Left lung (tissue), 10 donors: ENCODE measurements around the gene OLIG1. TPM values are rescaled to one million over a fixed set of nuclear protein-coding genes. Genes with fewer than 3 reads are reported as not detected.

ENCODE experiments used
- ATAC-seq: fragments of 200-7000 bp; cut with Tn5 transposase; one replicate; pipeline ENCODE4 v1.9.1; 2020; ENCODE audit warnings: moderate library complexity
- DNase-seq, 4 donors: peaks; one replicate each; pipeline ENCODE4 v3.0.0-alpha.2; 2013 to 2020
- H3K27ac ChIP-seq, 2 donors: fragments of 200-600 bp; sonication (generic) in 1 of 2; one replicate each; pipeline versions ENCODE4 v1.5.0 to v1.8.0; 2020 to 2021
- H3K27me3 ChIP-seq, 2 donors: fragments of 200-600 bp; sonication (generic) in 1 of 2; one replicate each; pipeline versions ENCODE4 v1.5.0 to v1.8.0; 2020 to 2021
- H3K36me3 ChIP-seq, 2 donors: fragments of 200-600 bp; sonication (generic) in 1 of 2; one replicate each; pipeline versions ENCODE4 v1.5.0 to v1.8.0; 2020 to 2021
- H3K4me1 ChIP-seq, 2 donors: fragments of 200-600 bp; one replicate each; pipeline ENCODE4 v1.8.0; 2021
- H3K4me3 ChIP-seq, 2 donors: fragments of 200-600 bp; sonication (generic) in 1 of 2; one replicate each; pipeline versions ENCODE4 v1.5.0 to v1.8.0; 2020 to 2021; ENCODE audit warnings: mild to moderate bottlenecking in 1 of 2
- H3K9me3 ChIP-seq, 2 donors: fragments of 200-600 bp; sonication (generic) in 1 of 2; one replicate each; pipeline versions ENCODE4 v1.5.0 to v1.8.0; 2020 to 2021
- intact Hi-C, 2 donors: fragments of 100-400 bp; cut with DNase I; formaldehyde crosslinking; loops; one replicate each; pipeline versions ENCODE4 v1.11.2 to v1.14.2; 2022
- polyA plus RNA-seq, 6 donors: library from polyadenylated mRNA; unstranded; fragments of 120-200 nt; gene quantifications; one replicate each; pipeline ENCODE4 v1.2.1, GENCODE V29; 2013; ENCODE audit not compliant: insufficient read length in 6 of 6
- total RNA-seq, 2 donors: library from RNA; stranded (reverse); fragmentation: NEBNext Ultra II Directional; extraction: Animal tissue kit (Norgen Biotek cat#: 25700); gene quantifications; one replicate each; pipeline ENCODE4 v1.2.1, GENCODE V29; 2021
- TF ChIP-seq, protein P1 (sequence below), 2 donors: fragments of 200-600 bp; sonication (generic) in 1 of 2; IDR thresholded peaks; one replicate each; pipeline versions ENCODE4 v1.5.0 to v1.8.0; 2021; ENCODE audit warnings: antibody characterized with exemption in 2 of 2
- donor health status: DM: no; HTN: yes; CAD: no.
- donor health status: DM: no; HTN: no; CAD: no.

Gene OLIG1
- total and polyA plus RNA-seq, 8 donors = 0.06 to 4.2 (median 0.16) TPM; not detected in 1

DNA sequence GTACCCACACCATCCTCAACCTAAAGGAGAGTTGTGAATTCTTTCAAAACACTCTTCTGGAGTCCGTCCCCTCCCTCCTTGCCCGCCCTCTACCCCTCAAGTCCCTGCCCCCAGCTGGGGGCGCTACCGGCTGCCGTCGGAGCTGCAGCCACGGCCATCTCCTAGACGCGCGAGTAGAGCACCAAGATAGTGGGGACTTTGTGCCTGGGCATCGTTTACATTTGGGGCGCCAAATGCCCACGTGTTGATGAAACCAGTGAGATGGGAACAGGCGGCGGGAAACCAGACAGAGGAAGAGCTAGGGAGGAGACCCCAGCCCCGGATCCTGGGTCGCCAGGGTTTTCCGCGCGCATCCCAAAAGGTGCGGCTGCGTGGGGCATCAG lies 44.8 kb upstream of the OLIG1 start:
- H3K4me3 ChIP-seq = no peak overlapping the region
- no peak overlapping the region for H3K27ac ChIP-seq
- intact Hi-C loops = no loop called here
- no peak for DNase-seq
- peaks cover under 1 to 87% of the 10 kb centered on the region in 2 donors for H3K4me1 ChIP-seq
- H3K9me3 ChIP-seq = no peaks in the 10 kb centered on the region
- ATAC-seq = no peak
- H3K36me3 ChIP-seq = no peaks in the 10 kb centered on the region
- TF ChIP-seq, protein P1, sequence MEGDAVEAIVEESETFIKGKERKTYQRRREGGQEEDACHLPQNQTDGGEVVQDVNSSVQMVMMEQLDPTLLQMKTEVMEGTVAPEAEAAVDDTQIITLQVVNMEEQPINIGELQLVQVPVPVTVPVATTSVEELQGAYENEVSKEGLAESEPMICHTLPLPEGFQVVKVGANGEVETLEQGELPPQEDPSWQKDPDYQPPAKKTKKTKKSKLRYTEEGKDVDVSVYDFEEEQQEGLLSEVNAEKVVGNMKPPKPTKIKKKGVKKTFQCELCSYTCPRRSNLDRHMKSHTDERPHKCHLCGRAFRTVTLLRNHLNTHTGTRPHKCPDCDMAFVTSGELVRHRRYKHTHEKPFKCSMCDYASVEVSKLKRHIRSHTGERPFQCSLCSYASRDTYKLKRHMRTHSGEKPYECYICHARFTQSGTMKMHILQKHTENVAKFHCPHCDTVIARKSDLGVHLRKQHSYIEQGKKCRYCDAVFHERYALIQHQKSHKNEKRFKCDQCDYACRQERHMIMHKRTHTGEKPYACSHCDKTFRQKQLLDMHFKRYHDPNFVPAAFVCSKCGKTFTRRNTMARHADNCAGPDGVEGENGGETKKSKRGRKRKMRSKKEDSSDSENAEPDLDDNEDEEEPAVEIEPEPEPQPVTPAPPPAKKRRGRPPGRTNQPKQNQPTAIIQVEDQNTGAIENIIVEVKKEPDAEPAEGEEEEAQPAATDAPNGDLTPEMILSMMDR (IDR thresholded peaks at IDR 0.05) = no peak
- H3K27me3 ChIP-seq = peaks cover 99 to 100% of the 10 kb centered on the region in 2 donors

DNA sequence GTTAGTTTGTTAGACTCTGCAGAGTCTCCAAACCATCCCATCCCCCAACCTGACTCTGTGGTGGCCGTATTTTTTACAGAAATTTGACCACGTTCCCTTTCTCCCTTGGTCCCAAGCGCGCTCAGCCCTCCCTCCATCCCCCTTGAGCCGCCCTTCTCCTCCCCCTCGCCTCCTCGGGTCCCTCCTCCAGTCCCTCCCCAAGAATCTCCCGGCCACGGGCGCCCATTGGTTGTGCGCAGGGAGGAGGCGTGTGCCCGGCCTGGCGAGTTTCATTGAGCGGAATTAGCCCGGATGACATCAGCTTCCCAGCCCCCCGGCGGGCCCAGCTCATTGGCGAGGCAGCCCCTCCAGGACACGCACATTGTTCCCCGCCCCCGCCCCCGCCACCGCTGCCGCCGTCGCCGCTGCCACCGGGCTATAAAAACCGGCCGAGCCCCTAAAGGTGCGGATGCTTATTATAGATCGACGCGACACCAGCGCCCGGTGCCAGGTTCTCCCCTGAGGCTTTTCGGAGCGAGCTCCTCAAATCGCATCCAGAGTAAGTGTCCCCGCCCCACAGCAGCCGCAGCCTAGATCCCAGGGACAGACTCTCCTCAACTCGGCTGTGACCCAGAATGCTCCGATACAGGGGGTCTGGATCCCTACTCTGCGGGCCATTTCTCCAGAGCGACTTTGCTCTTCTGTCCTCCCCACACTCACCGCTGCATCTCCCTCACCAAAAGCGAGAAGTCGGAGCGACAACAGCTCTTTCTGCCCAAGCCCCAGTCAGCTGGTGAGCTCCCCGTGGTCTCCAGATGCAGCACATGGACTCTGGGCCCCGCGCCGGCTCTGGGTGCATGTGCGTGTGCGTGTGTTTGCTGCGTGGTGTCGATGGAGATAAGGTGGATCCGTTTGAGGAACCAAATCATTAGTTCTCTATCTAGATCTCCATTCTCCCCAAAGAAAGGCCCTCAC lies 44.2 kb upstream of the OLIG1 start, which contains the start of gene OLIG2:
TSS of gene OLIG2 (plus strand) at position 447 of the 954 bp plus-strand sequence. CDS start 928 bp downstream, outside the sequence.
- intact Hi-C loops = no loop called here
- Histone ChIP-seq H3K4me3 (peak within 1 kb of the TSS in 1 of 2 donors; percentile 19), H3K9me3 (no peaks in the 10 kb centered on the region), H3K36me3 (no peaks in the 10 kb centered on the region), H3K27ac (no peak within 1 kb of the TSS), H3K4me1 (peaks cover 0 to 82% of the 10 kb centered on the region in 2 donors), H3K27me3 (peaks cover 99 to 100% of the 10 kb centered on the region in 2 donors)
- DNase-seq (peak in 1 of 4 donors; percentile 83), ATAC-seq (no peak)
- TF ChIP-seq, protein P1 (IDR thresholded peaks at IDR 0.05) = no peak

DNA sequence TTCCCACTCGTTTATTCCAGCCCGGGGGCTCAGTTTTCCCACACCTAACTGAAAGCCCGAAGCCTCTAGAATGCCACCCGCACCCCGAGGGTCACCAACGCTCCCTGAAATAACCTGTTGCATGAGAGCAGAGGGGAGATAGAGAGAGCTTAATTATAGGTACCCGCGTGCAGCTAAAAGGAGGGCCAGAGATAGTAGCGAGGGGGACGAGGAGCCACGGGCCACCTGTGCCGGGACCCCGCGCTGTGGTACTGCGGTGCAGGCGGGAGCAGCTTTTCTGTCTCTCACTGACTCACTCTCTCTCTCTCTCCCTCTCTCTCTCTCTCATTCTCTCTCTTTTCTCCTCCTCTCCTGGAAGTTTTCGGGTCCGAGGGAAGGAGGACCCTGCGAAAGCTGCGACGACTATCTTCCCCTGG lies 43.5 kb upstream of the OLIG1 start:
- H3K27ac ChIP-seq = no peak overlapping the region
- ATAC-seq (no peak), DNase-seq (no peak)
- peak overlapping the region in 1 of 2 donors; percentile 19 for H3K4me3 ChIP-seq
- H3K4me1 ChIP-seq = peaks cover 0 to 81% of the 10 kb centered on the region in 2 donors
- no peaks in the 10 kb centered on the region for H3K36me3 ChIP-seq
- TF ChIP-seq, protein P1 (IDR thresholded peaks at IDR 0.05) = no peak
- H3K9me3 ChIP-seq = no peaks in the 10 kb centered on the region
- peaks cover 99 to 100% of the 10 kb centered on the region in 2 donors for H3K27me3 ChIP-seq
- intact Hi-C loops = no loop called here

DNA sequence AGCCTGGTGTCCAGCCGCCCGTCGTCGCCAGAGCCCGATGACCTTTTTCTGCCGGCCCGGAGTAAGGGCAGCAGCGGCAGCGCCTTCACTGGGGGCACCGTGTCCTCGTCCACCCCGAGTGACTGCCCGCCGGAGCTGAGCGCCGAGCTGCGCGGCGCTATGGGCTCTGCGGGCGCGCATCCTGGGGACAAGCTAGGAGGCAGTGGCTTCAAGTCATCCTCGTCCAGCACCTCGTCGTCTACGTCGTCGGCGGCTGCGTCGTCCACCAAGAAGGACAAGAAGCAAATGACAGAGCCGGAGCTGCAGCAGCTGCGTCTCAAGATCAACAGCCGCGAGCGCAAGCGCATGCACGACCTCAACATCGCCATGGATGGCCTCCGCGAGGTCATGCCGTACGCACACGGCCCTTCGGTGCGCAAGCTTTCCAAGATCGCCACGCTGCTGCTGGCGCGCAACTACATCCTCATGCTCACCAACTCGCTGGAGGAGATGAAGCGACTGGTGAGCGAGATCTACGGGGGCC lies 43.0 kb upstream of the OLIG1 start:
- H3K27me3 ChIP-seq = peaks cover 98 to 100% of the 10 kb centered on the region in 2 donors
- ATAC-seq = no peak
- TF ChIP-seq, protein P1 (IDR thresholded peaks at IDR 0.05) = no peak

More for the DNA sequence above, 43.0 kb upstream of the OLIG1 start:
- Histone ChIP-seq H3K4me1 (peaks cover 0 to 81% of the 10 kb centered on the region in 2 donors), H3K4me3 (peak overlapping the region in 1 of 2 donors; percentile 19), H3K36me3 (no peaks in the 10 kb centered on the region), H3K27ac (no peak overlapping the region), H3K9me3 (no peaks in the 10 kb centered on the region)
- intact Hi-C loops = no loop called here
- DNase-seq = peak in 1 of 4 donors; percentile 79
